Subcutaneous abdominal adipose tissue (tissue), 5 donors: ENCODE measurements around the gene ZDHHC19.
"Not testable (repeated sequence)": the region's sequence is repeated elsewhere in the genome, so short reads cannot be mapped to it uniquely, and the experiment has no call there.

Source experiments
- H3K27ac ChIP-seq: one replicate; pipeline ENCODE4 v1.7.0; 2013; ENCODE audit warnings: low read depth, mild to moderate bottlenecking, inconsistent platforms, low read length, moderate library complexity
- H3K27me3 ChIP-seq, 5 donors: one replicate each; pipeline ENCODE4 v1.7.0; 2013; ENCODE audit warnings: low read length in 5 of 5, inconsistent platforms in 1 of 5; ENCODE audit not compliant: control insufficient read depth in 5 of 5, insufficient read depth in 4 of 5
- H3K36me3 ChIP-seq, 5 donors: one replicate each; pipeline ENCODE4 v1.7.0; 2013; ENCODE audit warnings: low read length in 5 of 5; ENCODE audit not compliant: control insufficient read depth in 5 of 5, insufficient read depth in 5 of 5
- H3K4me1 ChIP-seq, 5 donors: one replicate each; pipeline ENCODE4 v1.7.0; 2013; ENCODE audit warnings: low read length in 5 of 5, mild to moderate bottlenecking in 3 of 5, moderate library complexity in 1 of 5; ENCODE audit not compliant: control insufficient read depth in 5 of 5, insufficient read depth in 5 of 5
- H3K4me3 ChIP-seq, 5 donors: one replicate each; pipeline ENCODE4 v1.7.0; 2013; ENCODE audit warnings: low read length in 5 of 5, low read depth in 1 of 5
- H3K9ac ChIP-seq, 5 donors: one replicate each; pipeline ENCODE4 v1.7.0; 2013; ENCODE audit warnings: low read length in 5 of 5, mild to moderate bottlenecking in 4 of 5, moderate library complexity in 3 of 5
- H3K9me3 ChIP-seq, 5 donors: one replicate each; pipeline ENCODE4 v1.7.0; 2013; ENCODE audit warnings: low read length in 5 of 5; ENCODE audit not compliant: control insufficient read depth in 5 of 5
- donor health status: healthy.
- donor health status: healthy.
- donor health status: healthy.
- donor health status: healthy.
- donor health status: healthy.

ZDHHC19 gene

DNA sequence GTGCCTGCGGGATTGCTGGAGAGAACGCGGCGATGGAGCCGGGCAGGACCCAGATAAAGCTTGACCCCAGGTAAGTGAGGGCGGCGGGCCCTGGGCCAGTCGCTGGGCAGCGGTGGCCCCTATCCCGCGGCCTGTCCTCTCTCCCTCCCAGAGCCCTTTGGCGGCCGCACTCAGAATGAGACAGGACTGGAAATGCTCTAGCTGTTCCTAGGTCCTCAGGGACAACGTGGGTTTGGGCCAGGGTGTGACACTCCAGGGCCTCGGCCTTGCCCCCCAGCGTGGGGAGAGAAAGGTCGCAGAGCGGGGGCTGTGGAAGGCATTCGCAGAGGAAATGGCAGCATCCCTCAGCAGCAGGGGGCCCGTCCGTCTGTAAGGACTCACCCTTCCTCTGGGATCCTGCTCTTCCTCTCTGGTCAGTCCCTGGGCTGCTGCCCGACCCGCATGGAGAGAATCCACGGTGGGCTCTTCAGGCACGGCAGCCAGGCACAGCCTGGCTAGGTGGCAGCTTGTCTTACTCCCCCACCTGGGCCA, 5.5 kb upstream of the ZDHHC19 start:
- Histone ChIP-seq H3K27me3 (peaks cover 4 to 17% (median 11%) of the 10 kb centered on the region in 5 donors), H3K4me1 (peaks cover 2 to 19% (median 13%) of the 10 kb centered on the region in 5 donors), H3K9ac (no peak overlapping the region), H3K36me3 (no peaks in the 10 kb centered on the region), H3K9me3 (no peaks in the 10 kb centered on the region), H3K4me3 (no peak overlapping the region), H3K27ac (no peak overlapping the region)

DNA sequence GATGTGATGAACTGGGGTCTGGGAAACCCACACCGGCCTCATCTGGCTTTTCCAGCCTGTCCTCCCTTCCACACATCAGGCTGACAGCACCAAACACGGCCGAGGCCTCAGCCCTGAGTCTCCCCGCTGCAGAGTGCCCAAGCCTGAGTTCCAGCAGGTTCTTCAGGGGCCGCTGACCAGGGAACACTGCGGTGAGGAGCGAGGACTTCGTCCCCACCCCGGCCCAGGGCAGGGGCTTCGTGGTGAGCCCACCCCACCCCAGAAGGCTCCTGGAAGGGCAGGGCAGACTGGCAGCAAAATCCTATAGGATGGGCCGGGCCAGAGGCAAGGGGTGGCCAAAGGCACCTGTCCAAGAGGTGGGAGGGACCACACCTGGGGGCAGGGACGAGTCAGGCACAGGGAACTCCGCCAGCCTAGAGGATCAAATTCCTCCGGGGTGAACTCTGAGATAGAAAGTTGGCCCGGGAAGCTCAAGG, 4.9 kb upstream of the ZDHHC19 start, which contains the start of gene SLC51A:
Gene SLC51A (plus strand): TSS at position 446 of the 476 bp plus-strand sequence. CDS start 179 bp downstream, outside the sequence.
- Histone ChIP-seq H3K36me3 (no peaks in the 10 kb centered on the region), H3K9ac (no peak within 1 kb of the TSS), H3K27me3 (peaks cover 4 to 15% (median 11%) of the 10 kb centered on the region in 5 donors), H3K27ac (no peak within 1 kb of the TSS), H3K9me3 (no peaks in the 10 kb centered on the region), H3K4me1 (peaks cover 2 to 19% (median 13%) of the 10 kb centered on the region in 5 donors), H3K4me3 (no peak within 1 kb of the TSS)

DNA sequence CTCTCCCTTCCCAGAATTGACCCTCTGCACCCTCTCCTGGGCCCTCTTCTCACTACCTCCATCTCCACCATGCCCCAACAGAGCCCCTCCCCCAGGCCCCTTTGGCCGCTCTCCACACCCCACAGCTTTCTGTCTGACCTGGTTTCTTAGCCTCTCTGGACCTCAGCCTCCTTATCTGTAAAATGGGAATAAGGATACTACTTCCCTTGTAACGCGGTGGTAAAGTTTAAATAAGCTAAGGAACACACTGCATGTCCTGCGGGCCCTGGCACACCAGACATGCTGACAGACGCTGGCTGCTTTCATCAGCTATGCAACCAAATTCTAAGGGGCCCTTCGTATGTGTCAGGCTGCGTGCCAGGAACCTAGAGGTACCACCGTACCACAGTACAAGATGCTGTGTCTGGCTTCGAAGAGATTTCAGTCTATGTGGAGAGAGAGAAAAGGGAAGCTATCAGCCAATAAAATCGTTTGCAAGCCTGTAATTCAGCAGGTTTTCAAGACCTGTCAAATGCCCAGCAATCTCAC, 4.4 kb upstream of the ZDHHC19 start:
- no peak overlapping the region for H3K4me3 ChIP-seq
- no peak overlapping the region for H3K9ac ChIP-seq
- peaks cover 4 to 18% (median 11%) of the 10 kb centered on the region in 5 donors for H3K27me3 ChIP-seq
- H3K4me1 ChIP-seq = peaks cover 2 to 16% (median 11%) of the 10 kb centered on the region in 5 donors
- no peak overlapping the region for H3K27ac ChIP-seq
- H3K9me3 ChIP-seq = no peaks in the 10 kb centered on the region
- H3K36me3 ChIP-seq = no peaks in the 10 kb centered on the region

DNA sequence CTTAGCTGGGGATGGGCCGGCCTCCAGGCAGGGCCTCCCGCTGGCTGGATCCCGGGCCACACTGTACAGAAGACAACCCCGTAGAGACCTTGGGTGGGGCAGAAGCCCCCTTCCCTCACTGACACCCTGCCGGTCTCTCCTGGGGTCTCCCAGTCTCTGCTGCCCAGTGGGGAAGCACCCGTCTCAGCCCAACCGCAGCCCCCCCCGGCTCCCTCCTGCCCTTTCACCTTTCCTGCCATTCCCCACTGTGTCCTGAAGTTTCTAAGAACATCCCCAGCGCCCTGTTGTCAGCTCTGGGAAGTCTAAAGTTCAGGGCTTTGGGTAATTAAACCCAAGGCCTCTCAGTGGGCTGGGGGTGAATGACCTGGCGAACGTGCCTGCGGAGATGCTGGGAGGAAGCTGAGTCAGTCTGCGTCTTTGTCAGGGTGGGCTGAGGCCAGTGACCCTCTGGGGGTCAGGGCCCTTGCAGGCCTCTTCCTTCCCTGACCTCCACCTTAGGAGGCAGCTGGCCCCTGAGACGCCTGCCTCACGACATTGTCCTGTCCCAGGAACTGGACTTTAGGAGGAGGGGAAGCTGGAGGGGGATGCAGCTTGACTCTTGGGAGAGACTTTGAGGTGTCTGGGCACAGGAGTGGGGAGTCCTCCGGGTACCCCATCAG, 3.7 kb upstream of the ZDHHC19 start:
- Histone ChIP-seq H3K9ac (no peak overlapping the region), H3K9me3 (no peaks in the 10 kb centered on the region), H3K36me3 (no peaks in the 10 kb centered on the region), H3K27ac (no peak overlapping the region), H3K4me1 (peaks cover 2 to 10% (median 9%) of the 10 kb centered on the region in 5 donors), H3K27me3 (peaks cover 4 to 18% (median 11%) of the 10 kb centered on the region in 5 donors), H3K4me3 (no peak overlapping the region)

DNA sequence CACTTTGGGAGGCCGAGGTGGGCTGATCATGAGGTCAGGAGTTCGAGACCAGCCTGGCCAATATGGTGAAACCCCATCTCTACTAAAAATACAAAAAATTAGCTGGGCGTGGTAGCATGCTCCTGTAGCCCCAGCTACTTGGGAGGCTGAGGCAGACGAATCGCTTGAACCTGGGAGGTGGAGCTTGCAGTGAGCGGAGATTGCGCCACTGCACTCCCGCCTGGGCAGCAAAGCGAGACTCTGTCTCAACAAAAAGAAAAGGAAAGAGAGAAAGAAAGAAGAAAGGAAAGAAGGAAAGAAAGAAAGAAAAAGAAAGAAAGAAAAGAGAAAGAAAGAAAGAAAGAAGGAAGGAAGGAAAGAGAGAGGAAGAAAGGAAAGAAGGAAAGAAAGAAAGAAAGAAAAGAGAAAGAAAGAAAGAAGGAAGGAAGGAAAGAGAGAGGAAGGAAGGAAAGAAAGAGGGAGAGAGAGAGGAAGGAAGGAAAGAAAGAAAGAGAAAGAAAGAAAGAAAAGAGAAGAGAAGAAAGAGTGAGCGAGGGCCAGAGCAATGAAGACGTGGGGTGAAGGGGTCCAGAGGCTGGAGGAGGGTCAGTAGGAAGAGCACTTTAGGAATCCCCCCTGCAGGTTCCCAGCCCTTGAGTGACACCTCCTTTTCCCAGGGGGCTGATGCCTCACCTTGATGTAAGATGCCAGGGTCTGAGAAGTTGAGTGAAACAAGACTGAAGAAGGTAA, 1.1 kb downstream of the ZDHHC19 start:
- not testable (repeated sequence) for H3K4me1 ChIP-seq, H3K9me3 ChIP-seq, H3K27me3 ChIP-seq

DNA sequence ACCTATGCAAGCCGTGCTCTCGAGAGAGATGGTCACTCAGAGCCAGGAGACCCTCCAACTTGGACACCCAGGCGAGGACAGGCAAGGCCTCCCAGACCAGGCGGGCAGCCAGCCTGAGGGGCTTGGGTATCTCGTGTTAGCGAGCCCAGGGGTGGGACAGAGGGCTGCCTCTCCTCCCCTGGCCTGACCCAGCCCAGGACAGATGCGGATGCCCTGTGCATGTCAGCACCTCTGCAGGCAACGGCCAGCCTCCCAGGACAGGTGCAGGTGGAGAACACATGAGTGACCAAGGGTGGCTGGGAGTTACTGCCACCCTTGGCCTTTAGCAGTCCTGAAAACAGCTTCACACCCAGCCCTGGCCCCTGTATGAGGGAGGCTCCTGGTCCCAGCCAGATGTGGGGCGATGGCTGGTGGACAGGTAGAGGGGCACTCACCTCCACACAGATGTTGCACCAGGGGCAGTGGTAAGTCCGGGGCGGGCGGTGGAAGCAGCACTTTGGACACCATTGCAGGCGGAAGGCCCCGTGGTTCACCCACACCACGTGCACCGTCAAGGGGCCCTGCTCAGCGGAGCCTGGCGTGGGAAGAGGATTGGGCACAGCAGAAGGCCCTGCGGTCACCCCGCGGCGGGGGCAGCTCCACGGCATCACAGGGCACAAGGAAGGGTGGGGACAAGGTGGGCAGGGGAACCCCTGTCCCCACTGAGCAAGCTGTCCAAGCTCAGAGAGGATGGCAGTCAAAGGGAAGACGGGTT, 2.1 kb downstream of the ZDHHC19 start:
- Histone ChIP-seq H3K9ac (no peak overlapping the region), H3K4me3 (no peak overlapping the region), H3K27ac (no peak overlapping the region), H3K27me3 (peaks cover 0 to 8% (median 3%) of the 10 kb centered on the region in 5 donors), H3K4me1 (peaks cover 0 to 7% (median 4%) of the 10 kb centered on the region in 5 donors), H3K9me3 (peaks cover 0 to 4% (median 0%) of the 10 kb centered on the region in 5 donors), H3K36me3 (no peaks in the 10 kb centered on the region)

More for the DNA sequence above, 1.1 kb downstream of the ZDHHC19 start:
- H3K4me3 ChIP-seq, H3K27ac ChIP-seq, H3K9ac ChIP-seq, H3K36me3 ChIP-seq: not testable (repeated sequence)

DNA sequence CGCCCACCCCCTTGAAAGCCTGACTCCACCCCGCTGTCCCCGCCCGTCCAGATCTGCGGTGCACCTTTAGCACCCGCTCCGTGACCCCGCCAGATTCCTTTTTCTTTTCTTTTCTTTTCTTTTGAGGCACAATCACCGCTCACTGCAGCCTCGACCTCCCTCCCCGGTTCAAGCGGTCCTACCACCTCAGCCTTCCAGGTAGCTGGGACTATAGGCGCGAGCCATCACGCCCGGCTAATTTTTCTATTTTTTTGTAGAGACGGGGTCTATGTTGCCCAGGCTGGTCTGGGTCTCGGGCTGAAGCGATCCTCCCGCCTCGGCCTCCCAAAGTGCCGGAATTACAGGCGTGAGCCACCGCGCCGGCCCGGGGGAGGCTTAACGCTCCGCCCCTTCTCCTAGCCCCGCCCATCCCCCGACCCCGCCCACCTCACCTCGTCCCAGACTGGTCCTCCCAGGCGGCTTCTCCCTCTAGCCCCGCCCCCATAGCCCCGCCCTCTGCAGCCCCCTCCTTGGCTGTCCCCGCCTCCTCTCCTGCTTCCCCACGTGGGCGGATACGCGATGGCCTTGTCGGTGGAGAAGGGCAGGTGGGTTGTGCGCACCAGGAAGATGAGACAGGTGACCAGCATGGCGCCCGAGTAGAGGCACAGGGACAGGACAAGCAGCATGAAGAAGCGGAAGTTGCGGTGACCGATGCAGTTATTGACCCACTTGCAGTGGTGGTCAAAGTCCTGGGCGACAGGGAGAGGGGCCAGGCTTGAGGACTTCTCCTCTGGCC, 3.2 kb downstream of the ZDHHC19 start:
- Histone ChIP-seq H3K4me3 (peak overlapping the region; percentile 19 to 48 (median 38)), H3K9me3 (peaks cover 0 to 4% (median 0%) of the 10 kb centered on the region in 5 donors), H3K36me3 (no peaks in the 10 kb centered on the region), H3K9ac (no peak overlapping the region), H3K27me3 (peaks cover 0 to 14% (median 3%) of the 10 kb centered on the region in 5 donors), H3K27ac (no peak overlapping the region), H3K4me1 (peaks cover 0 to 14% (median 9%) of the 10 kb centered on the region in 5 donors)

DNA sequence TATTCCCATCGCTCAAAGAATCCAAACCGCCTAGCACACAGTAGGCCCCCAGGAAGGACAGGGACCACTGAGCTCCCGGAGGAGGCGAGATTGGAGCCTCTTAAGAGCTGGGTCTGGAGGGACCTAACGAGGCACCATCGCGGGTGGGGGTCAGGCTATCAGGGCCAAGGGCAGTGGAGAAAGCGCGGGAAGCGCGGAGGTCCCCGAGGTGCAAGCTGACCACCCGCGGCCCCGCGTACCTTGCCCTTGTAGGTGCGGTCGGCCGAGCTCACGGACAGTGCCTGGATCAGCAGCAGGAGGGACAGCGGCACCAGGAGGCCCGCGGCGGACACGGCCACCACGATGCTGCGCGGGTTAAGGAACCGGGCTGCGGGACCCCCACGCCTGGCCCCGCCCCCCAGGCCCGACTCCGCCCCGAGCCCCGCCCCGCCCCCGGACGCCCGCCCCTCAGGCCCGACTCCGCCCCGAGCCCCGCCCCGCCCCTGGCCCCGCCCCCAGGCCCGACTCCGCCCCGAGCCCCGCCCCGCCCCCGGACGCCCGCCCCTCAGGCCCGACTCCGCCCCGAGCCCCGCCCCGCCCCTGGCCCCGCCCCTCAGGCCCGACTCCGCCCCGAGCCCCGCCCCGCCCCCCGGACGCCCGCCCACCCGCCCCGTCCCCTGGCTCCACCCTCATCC, 3.9 kb downstream of the ZDHHC19 start:
- no peak overlapping the region for H3K27ac ChIP-seq
- H3K4me3 ChIP-seq = peak overlapping the region in 2 of 5 donors; percentile 39 to 42
- no peaks in the 10 kb centered on the region for H3K36me3 ChIP-seq
- peaks cover 0 to 21% (median 15%) of the 10 kb centered on the region in 5 donors for H3K4me1 ChIP-seq
- H3K27me3 ChIP-seq = peaks cover 0 to 14% (median 3%) of the 10 kb centered on the region in 5 donors
- H3K9me3 ChIP-seq = peaks cover 0 to 4% (median 0%) of the 10 kb centered on the region in 5 donors
- no peak overlapping the region for H3K9ac ChIP-seq
